Liver (tissue), 9 donors: ENCODE measurements around the gene CELF1. TPM values are rescaled to one million over a fixed set of nuclear protein-coding genes. Genes with fewer than 3 reads are reported as not detected.

Source experiments
- DNase-seq: peaks from one replicate; pipeline ENCODE4 v3.0.0-alpha.2; 2017; ENCODE audit warnings: low spot score
- H3K27ac ChIP-seq, 2 donors: one replicate each; pipeline ENCODE4 v1.7.0; 2013; ENCODE audit warnings: inconsistent platforms in 2 of 2, low read length in 2 of 2, control low read depth in 1 of 2, low read depth in 1 of 2, mild to moderate bottlenecking in 1 of 2
- H3K27me3 ChIP-seq, 4 donors: one replicate each; pipeline versions ENCODE4 v1.6.1 to v1.7.0; 2013; ENCODE audit warnings: low read length in 3 of 4, inconsistent platforms in 1 of 4, mild to moderate bottlenecking in 1 of 4, moderate library complexity in 1 of 4; ENCODE audit not compliant: control insufficient read depth in 4 of 4, insufficient read depth in 4 of 4
- H3K36me3 ChIP-seq, 4 donors: one replicate each; pipeline versions ENCODE4 v1.6.1 to v1.7.0; 2013; ENCODE audit warnings: low read length in 3 of 4, mild to moderate bottlenecking in 3 of 4, low read depth in 1 of 4, moderate library complexity in 1 of 4; ENCODE audit not compliant: control insufficient read depth in 4 of 4, insufficient read depth in 3 of 4
- H3K4me1 ChIP-seq, 4 donors: one replicate each; pipeline versions ENCODE4 v1.6.1 to v1.7.0; 2013; ENCODE audit warnings: low read length in 3 of 4, mild to moderate bottlenecking in 3 of 4, moderate library complexity in 1 of 4; ENCODE audit not compliant: control insufficient read depth in 4 of 4, insufficient read depth in 4 of 4
- H3K4me3 ChIP-seq, 3 donors: one replicate each; pipeline versions ENCODE4 v1.6.1 to v1.7.0; 2013; ENCODE audit warnings: low read length in 3 of 3, control low read depth in 1 of 3, low read depth in 1 of 3, mild to moderate bottlenecking in 1 of 3
- H3K9ac ChIP-seq, 2 donors: one replicate each; pipeline ENCODE4 v1.7.0; 2013; ENCODE audit warnings: low read length in 2 of 2, mild to moderate bottlenecking in 2 of 2, moderate library complexity in 2 of 2, control low read depth in 1 of 2, low read depth in 1 of 2
- H3K9me3 ChIP-seq, 4 donors: one replicate each; pipeline versions ENCODE4 v1.6.1 to v1.7.0; 2013; ENCODE audit warnings: low read length in 3 of 4; ENCODE audit not compliant: control insufficient read depth in 4 of 4
- EGR1 ChIP-seq, 2 donors: IDR thresholded peaks; 2 replicates each; pipeline ENCODE4 v1.6.1; 2016 to 2018; ENCODE audit warnings: antibody characterized with exemption in 2 of 2, low read depth in 2 of 2
- FOXA1 ChIP-seq: IDR thresholded peaks from 2 replicates; pipeline ENCODE4 v1.6.1; 2016; ENCODE audit warnings: antibody characterized with exemption
- FOXA2 ChIP-seq: IDR thresholded peaks from 2 replicates; pipeline ENCODE4 v1.6.1; 2016; ENCODE audit warnings: antibody characterized with exemption
- GABPA ChIP-seq, 2 donors: IDR thresholded peaks in 1 of 2; conservative IDR thresholded peaks in 1 of 2; 2 replicates each; pipeline ENCODE4 v1.6.1; 2016; ENCODE audit warnings: antibody characterized with exemption in 2 of 2, mild to moderate bottlenecking in 1 of 2, moderate library complexity in 1 of 2
- HNF4A ChIP-seq, 2 donors: conservative IDR thresholded peaks; 2 replicates each; pipeline ENCODE4 v1.6.1; 2016; ENCODE audit warnings: antibody characterized with exemption in 2 of 2, mild to moderate bottlenecking in 2 of 2
- JUND ChIP-seq, 2 donors: IDR thresholded peaks; 2 replicates each; pipeline ENCODE4 v1.6.1; 2016; ENCODE audit warnings: antibody characterized with exemption in 2 of 2
- RAD21 ChIP-seq, 2 donors: IDR thresholded peaks; 2 replicates each; pipeline ENCODE4 v1.6.1; 2016; ENCODE audit warnings: antibody characterized with exemption in 2 of 2, mild to moderate bottlenecking in 2 of 2
- RXRA ChIP-seq, 2 donors: IDR thresholded peaks; 2 replicates each; pipeline ENCODE4 v1.6.1; 2017 to 2018; ENCODE audit warnings: antibody characterized with exemption in 2 of 2, mild to moderate bottlenecking in 1 of 2
- SP1 ChIP-seq: IDR thresholded peaks from 2 replicates; pipeline ENCODE4 v1.6.1; 2018; ENCODE audit warnings: antibody characterized with exemption, mild to moderate bottlenecking
- TAF1 ChIP-seq: conservative IDR thresholded peaks from 2 replicates; pipeline ENCODE4 v1.6.1; 2016; ENCODE audit warnings: antibody characterized with exemption, mild to moderate bottlenecking
- YY1 ChIP-seq: IDR thresholded peaks from 2 replicates; pipeline ENCODE4 v1.6.1; 2016; ENCODE audit warnings: antibody characterized with exemption, mild to moderate bottlenecking
- WGBS: extraction: QIAGEN DNeasy Blood & Tissue Kit; methylation state at CpG from one replicate; pipeline ENCODE4 v1.1.7; 2013; 5-methylcytosine and 5-hydroxymethylcytosine counted together
- polyA plus RNA-seq, 2 donors: library from polyadenylated mRNA; stranded (reverse) in 1 of 2; unstranded in 1 of 2; fragments of 200-250 nt in 1 of 2; fragments of >200 nt in 1 of 2; fragmentation: Nextera tagmentation in 1 of 2; extraction: Ambion mirVana in 1 of 2; gene quantifications; one replicate each; pipeline versions ENCODE4 v1.2.1 to v1.2.3, GENCODE V29; 2013 to 2015
- total RNA-seq, 2 donors: library from RNA; depleted of rRNA; stranded (reverse); fragments of >200 nt; gene quantifications; one replicate each; pipeline ENCODE4 v1.2.3, GENCODE V29; 2014
- TF ChIP-seq, protein P1 (sequence below): IDR thresholded peaks from 2 replicates; pipeline ENCODE4 v1.6.1; 2016; ENCODE audit warnings: antibody characterized with exemption
- TF ChIP-seq, protein P2 (sequence below): IDR thresholded peaks from 2 replicates; pipeline ENCODE4 v1.6.1; 2016; ENCODE audit warnings: antibody characterized with exemption
- TF ChIP-seq, protein P3 (sequence below): IDR thresholded peaks from 2 replicates; pipeline ENCODE4 v1.6.1; 2016; ENCODE audit warnings: antibody characterized with exemption, mild to moderate bottlenecking
- TF ChIP-seq, protein P4 (sequence below): IDR thresholded peaks from 2 replicates; pipeline ENCODE4 v1.6.1; 2016; ENCODE audit warnings: antibody characterized with exemption
- donor health status: healthy.
- donor health status: healthy.
- donor health status: healthy.
- donor health status: healthy.
- donor health status: healthy.

Gene CELF1
- total and polyA plus RNA-seq, 4 donors, result 23.5 to 139 (median 60.3) TPM

DNA sequence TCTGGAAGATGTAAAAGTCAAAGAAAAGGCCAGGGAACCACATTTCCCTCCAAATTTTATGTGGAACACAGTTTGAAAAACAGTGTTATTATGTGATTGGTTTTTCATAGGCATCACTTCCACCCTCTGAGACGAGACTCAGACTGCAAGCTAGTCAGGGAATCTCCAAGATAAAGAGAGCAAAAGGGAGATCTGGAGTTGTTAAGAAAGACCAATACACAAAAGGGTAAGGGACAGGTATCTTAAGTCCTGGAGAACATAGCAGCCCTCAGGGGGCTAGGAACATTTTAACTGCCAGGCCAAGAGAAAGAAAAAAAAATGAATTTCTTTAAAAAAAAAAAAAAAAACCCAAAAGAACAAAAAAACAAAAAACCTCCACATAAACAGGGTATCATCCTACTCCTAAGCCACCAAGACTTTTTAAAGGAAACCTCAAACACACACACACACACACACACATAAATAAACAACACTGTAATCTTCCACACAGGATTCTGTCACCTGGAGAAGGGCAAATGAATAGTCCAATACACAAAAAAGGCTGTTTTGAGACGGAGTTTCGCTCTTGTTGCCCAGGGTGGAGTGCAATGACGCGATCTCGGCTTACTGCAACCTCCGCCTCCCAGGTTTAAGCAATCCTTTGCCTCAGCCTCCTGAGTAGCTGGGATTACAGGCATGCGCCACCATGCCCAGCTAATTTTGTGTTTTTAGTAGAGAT, 44.5 kb downstream of the CELF1 start:
- Histone ChIP-seq H3K9me3 (no peaks in the 10 kb centered on the region), H3K9ac (no peak overlapping the region), H3K4me1 (peaks cover 9 to 41% (median 21%) of the 10 kb centered on the region in 4 donors), H3K27ac (no peak overlapping the region), H3K27me3 (no peaks in the 10 kb centered on the region), H3K36me3 (no peaks in the 10 kb centered on the region), H3K4me3 (no peak overlapping the region)
- no peak for DNase-seq
- TF ChIP-seq FOXA2, result no peak
- no peak for TF ChIP-seq RXRA (IDR thresholded peaks at IDR 0.05)
- TF ChIP-seq, protein P1, sequence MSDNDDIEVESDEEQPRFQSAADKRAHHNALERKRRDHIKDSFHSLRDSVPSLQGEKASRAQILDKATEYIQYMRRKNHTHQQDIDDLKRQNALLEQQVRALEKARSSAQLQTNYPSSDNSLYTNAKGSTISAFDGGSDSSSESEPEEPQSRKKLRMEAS, result no peak
- TF ChIP-seq SP1, result no peak
- TF ChIP-seq TAF1, result no peak
- TF ChIP-seq FOXA1, result no peak
- TF ChIP-seq YY1, result no peak
- TF ChIP-seq, protein P2, sequence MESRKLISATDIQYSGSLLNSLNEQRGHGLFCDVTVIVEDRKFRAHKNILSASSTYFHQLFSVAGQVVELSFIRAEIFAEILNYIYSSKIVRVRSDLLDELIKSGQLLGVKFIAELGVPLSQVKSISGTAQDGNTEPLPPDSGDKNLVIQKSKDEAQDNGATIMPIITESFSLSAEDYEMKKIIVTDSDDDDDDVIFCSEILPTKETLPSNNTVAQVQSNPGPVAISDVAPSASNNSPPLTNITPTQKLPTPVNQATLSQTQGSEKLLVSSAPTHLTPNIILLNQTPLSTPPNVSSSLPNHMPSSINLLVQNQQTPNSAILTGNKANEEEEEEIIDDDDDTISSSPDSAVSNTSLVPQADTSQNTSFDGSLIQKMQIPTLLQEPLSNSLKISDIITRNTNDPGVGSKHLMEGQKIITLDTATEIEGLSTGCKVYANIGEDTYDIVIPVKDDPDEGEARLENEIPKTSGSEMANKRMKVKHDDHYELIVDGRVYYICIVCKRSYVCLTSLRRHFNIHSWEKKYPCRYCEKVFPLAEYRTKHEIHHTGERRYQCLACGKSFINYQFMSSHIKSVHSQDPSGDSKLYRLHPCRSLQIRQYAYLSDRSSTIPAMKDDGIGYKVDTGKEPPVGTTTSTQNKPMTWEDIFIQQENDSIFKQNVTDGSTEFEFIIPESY, result no peak
- no peak for TF ChIP-seq JUND (IDR thresholded peaks at IDR 0.05)
- no peak for TF ChIP-seq RAD21 (IDR thresholded peaks at IDR 0.05)
- TF ChIP-seq, protein P3, sequence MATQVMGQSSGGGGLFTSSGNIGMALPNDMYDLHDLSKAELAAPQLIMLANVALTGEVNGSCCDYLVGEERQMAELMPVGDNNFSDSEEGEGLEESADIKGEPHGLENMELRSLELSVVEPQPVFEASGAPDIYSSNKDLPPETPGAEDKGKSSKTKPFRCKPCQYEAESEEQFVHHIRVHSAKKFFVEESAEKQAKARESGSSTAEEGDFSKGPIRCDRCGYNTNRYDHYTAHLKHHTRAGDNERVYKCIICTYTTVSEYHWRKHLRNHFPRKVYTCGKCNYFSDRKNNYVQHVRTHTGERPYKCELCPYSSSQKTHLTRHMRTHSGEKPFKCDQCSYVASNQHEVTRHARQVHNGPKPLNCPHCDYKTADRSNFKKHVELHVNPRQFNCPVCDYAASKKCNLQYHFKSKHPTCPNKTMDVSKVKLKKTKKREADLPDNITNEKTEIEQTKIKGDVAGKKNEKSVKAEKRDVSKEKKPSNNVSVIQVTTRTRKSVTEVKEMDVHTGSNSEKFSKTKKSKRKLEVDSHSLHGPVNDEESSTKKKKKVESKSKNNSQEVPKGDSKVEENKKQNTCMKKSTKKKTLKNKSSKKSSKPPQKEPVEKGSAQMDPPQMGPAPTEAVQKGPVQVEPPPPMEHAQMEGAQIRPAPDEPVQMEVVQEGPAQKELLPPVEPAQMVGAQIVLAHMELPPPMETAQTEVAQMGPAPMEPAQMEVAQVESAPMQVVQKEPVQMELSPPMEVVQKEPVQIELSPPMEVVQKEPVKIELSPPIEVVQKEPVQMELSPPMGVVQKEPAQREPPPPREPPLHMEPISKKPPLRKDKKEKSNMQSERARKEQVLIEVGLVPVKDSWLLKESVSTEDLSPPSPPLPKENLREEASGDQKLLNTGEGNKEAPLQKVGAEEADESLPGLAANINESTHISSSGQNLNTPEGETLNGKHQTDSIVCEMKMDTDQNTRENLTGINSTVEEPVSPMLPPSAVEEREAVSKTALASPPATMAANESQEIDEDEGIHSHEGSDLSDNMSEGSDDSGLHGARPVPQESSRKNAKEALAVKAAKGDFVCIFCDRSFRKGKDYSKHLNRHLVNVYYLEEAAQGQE, result no peak
- TF ChIP-seq HNF4A (conservative IDR thresholded peaks at IDR 0.05), result no peak
- TF ChIP-seq GABPA (IDR thresholded peaks at IDR 0.05 in 1 of 2, conservative IDR thresholded peaks at IDR 0.05 in 1 of 2), result no peak
- TF ChIP-seq, protein P4, sequence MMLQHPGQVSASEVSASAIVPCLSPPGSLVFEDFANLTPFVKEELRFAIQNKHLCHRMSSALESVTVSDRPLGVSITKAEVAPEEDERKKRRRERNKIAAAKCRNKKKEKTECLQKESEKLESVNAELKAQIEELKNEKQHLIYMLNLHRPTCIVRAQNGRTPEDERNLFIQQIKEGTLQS, result no peak
- TF ChIP-seq EGR1 (IDR thresholded peaks at IDR 0.05; ENCODE audit: low read depth in 2 of 2), result no peak
- WGBS, result 84% methylated on average over 8 of the region's 8 CpGs

DNA sequence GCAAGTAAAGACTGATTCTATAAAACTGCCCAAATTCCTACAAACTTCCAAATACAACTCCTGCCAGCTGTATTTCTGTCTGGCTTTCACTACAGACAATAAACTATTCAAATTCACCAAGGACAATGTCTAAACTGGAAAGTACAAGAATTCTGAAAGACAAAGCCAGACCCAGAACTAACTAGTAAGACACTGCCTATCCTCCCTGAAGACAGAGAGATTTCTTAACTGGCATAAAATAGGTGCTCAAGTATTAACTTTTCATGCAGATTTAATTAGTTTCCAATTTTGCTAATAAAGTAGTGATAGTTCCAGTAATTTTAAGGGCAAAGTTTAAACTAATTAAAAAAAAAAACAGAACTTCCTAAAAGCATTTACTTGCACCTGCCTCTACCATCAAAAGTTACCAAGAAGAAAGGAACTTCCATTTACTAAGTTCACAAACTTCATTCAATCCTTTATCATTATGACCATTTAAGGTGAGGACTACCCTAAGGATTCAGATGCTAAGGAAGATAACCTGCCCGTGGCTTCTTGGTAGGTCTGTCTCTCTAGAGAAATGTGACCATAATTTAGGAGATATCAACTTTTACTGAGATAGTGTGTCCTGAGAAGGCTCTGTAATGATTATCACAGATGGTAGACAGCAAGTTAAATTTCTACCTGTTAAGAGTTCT, 45.2 kb downstream of the CELF1 start:
- TF ChIP-seq, protein P4, result no peak
- TF ChIP-seq, protein P2, result no peak
- no peak for TF ChIP-seq SP1
- TF ChIP-seq RXRA (IDR thresholded peaks at IDR 0.05), result no peak
- TF ChIP-seq TAF1, result no peak
- TF ChIP-seq, protein P1, result no peak
- no peak for TF ChIP-seq YY1
- TF ChIP-seq HNF4A (conservative IDR thresholded peaks at IDR 0.05), result no peak
- no peak for TF ChIP-seq GABPA (IDR thresholded peaks at IDR 0.05 in 1 of 2, conservative IDR thresholded peaks at IDR 0.05 in 1 of 2)
- Histone ChIP-seq H3K36me3 (no peaks in the 10 kb centered on the region), H3K9ac (no peak overlapping the region), H3K4me3 (no peak overlapping the region), H3K27ac (no peak overlapping the region), H3K9me3 (no peaks in the 10 kb centered on the region), H3K27me3 (no peaks in the 10 kb centered on the region), H3K4me1 (peaks cover 11 to 45% (median 27%) of the 10 kb centered on the region in 4 donors)
- 70% methylated on average over 1 of the region's 1 CpG for WGBS
- no peak for DNase-seq
